HG03442 (cell line): ENCODE measurements around the gene KPTN.

Experiments used
- ATAC-seq: cut with Tn5 transposase; IDR thresholded peaks from one replicate; pipeline ENCODE4 v1.9.1; 2021; ENCODE audit warnings: mild to moderate bottlenecking, moderate library complexity; ENCODE audit not compliant: unreplicated experiment

KPTN gene

DNA sequence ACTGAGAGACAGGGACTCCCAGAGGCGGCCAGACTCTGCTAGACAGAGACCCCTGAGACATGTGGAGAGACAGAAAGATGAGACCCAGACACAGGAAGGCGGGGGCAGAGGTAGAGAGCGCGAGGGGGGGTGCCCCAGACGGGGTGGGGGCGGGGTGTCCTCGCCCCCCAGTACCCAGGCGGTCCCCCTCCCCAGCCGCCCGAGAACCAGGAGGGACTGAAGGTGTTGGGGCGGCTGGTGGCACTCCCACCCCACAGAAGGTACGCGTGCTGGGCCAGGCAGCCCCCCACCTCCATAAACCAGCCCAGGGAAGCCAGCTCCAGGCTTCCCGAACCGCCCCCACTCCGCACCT lies 12.7 kb downstream of the KPTN start:
- no peak for ATAC-seq

DNA sequence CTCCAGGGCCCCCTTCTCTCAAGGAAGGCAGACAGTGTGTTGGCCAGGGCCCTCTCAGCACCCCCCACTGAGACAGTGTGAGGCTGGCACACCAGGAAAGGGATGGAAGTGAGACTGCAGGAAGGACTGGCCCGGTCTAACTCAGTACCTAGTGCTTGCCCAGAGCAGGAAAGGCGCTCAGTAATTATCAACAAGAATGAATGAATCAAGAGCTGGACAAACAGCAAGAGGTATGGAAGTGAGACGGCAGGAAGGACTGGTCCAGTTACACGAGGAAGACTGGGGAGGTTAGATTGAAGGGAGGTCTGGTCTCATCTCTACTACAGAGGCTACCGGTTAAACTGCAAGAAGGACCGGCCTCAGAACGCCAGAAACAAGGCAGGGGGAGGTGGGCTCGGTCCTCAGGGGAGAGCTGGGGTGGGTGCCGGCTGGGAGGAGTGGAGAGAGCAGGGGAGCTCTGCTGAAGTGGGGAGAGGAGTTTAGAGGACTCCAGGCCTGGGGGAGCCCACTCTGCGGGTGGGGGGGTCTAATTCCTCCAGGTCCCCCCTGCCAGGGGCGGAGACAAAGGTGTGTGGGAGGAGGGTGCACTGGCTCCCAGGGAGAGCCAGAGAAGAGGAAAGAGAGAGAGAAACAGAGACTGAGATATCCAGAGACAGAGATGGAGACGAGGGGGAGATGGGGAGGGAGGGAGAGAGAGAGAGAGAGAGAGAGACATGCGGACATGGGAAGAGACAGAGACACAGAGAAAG lies 13.4 kb downstream of the KPTN start:
- ATAC-seq = no peak

DNA sequence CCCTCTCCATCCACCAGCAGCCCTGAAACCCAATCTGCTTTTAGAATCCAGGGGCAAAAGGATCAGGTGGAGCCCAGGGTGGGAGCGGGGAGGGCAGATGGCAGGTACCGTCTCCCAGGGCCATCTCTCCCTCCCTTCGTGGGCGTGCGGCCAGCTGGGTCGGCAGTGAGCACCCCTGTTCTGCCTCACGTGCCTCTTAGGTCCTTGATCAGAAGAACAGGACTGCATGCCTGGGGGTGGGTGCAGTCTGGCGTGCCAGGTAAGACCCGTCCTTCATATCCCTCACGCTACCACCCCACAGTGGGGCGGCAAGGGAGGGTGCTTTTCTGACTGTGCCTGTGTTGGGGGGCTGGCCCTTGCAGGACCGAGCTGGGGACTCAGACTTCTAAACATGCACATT lies 14.3 kb downstream of the KPTN start:
- no peak for ATAC-seq

DNA sequence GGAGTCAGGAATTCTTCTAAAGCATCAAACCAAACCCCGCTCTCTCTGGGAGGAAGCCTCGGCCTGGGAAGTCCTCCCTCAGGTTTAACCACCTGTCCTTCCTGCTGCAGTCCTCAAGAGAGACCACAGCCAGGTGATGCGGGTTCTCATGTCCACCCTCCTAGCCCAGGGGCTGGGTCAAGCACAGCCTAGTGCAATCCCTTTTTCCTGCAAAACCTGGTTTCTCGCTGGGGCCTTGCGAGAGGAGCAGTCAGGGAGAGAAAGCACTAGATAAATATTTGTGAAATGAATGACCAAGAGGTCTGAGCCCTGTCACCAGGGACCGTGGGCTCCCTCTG lies 14.7 kb downstream of the KPTN start:
- ATAC-seq = no peak

DNA sequence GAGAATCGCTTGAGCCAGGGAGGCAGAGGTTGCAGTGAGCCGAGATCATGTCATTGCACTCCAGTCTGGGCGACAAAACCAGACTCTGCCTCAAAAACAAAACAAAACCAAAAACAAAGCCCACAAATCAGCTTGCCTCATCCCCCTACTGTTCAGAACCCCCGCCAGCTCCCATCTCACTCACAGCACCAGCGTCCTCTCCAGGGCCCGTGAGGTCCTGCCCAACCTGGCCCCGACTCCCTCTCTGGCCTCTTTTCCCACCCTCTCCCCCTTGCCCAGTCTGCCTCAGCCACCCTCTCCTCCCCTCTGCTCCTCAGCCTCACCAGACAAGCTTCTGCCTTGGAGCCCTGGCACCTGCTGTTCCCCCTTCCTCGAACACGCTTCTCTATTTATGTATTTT lies 16.1 kb downstream of the KPTN start:
- ATAC-seq = no peak

DNA sequence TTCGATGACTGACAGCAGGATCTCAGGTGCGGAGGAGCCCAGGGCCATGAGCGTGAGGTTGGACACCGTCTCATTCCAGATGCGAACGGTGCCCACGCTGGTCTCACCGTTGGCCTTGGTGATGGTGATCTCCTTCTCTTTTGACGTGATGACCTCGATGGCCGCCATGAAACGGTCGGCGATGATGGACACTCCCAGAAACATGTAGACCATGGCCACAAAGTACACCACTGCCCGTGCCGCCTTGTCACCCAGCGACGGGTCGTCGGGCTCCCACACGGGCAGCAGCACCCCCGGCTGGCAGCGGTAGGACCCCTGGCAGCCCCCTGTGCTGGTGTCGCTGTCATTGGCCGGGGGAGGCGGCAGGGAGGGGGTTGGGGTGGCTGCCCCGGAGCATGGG lies 18.1 kb downstream of the KPTN start:
- no peak for ATAC-seq

DNA sequence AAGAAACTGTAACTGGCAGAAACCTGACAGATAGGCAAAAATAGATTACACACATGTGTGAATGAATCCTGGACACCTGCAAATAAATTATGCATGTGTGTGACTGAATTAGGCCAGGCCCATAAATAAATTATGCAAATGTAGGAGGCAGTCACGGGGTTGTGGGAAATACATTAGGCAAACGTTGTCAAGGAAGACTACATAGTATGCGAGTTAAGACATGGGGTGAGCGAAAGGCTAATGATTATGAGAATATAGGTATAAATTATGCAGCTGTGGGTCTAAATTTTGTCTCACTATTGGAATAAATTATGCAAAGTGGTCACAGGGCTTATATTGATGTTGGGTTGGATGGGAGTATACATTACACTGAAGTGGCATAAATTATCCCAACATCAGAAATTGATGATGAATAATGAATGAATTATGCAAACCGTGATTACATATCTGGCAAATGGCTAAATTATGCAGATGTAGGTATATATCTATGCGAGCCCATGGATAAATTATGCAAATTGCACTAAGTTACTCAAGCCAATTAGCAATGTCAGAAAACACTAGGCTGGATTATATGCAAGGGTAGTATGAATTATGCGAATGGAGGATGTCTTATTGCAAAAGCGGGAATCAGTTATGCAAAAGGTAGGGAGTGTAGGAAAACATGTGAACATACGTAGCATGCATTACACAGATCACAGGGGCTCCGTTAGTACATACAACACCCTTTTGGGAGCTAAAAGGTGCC lies 19.2 kb downstream of the KPTN start:
- no peak for ATAC-seq

DNA sequence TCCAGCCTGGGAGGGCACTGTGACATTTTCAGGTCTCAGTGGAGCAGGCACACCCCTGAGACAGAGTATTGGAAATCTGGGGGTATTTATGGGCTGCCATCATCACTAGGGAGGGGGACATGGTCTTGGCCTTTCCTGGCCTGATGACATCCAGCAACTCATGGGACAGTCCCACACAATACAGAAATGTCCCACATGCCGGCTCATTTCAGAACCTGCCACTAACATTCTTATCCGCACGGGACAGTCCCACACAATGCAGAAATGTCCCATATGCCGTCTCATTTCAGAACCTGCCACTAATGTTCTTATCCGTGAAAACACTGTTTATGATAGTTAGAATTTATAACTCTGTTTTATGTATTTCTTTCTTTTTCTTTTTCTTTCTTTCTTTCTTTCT lies 22.1 kb downstream of the KPTN start:
- no peak for ATAC-seq

DNA sequence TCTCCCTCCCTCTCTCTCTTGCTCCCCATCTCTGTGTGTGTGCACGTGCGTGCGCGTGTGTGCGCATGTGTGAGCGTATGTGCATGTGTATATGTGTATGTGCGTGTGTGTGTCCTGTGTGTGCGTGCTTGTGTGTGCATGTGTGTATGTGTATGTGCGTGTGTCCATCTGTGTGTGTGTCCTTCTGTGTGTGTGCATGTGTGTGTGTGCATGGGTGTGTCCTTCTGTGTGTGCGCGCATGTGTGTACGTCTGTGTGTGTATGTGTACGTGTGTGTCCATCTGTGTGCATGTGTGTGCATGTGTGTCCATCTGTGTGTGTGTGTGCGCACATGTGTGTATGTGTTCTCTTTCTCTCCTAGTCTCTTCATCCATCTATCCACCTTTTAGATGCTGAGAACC lies 24.5 kb downstream of the KPTN start:
- ATAC-seq = no peak

DNA sequence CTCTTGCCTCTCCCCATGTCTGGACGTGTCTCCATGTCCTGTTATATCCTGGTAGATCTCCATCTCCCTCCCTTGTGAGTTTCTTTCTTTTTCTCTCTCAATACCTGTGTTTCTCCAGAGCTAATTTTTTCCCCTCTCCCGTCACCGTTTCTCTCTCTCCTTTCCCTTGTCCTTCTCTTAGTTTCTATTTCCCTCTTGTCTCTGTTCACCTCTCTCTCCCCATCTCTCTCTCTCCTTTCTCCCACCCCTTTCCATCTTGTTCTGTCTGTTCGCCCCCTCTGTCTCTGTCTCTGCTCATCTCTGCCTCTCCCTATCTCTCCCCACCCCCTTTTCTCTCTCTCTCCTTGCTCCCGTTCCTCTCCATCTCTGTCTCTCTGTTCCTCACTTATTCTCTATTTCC lies 25.3 kb downstream of the KPTN start:
- no peak for ATAC-seq

DNA sequence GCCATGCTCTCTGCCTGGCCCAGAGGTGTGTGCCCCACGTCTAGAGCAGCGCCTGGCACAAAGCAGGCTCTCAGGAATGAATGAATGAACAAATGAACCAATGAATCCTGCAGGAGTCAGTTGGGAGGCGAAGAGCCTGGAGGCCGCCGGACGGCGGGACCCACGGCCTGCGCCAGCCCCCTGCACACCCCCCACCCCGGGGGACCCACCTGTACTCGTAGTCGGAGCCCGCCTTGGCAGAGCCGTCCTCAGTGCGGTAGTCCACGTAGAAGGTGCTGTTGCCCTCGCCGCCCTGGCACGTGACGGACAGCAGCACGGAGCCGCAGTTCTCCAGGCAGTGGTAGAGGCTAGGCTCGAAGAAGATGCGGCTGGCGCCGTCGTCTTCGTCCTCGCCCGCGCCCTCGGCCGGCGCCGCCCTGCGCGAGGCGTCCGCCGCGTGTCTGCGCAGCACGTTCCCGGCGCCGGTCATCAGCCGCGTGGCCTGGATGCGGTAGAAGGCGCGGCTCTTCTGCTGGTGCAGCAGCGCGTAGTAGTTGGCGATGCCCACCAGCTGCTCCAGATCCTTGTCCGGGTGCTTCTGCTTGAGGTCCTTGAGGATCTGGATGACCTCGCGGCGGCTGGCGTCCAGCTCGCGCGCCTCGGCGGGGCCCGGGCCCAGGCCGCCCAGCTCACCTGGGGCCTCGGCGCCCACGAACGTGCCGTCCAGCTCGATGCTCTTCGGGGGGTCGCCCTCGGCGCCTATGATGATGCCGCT lies 27.1 kb downstream of the KPTN start:
- ATAC-seq = no peak

DNA sequence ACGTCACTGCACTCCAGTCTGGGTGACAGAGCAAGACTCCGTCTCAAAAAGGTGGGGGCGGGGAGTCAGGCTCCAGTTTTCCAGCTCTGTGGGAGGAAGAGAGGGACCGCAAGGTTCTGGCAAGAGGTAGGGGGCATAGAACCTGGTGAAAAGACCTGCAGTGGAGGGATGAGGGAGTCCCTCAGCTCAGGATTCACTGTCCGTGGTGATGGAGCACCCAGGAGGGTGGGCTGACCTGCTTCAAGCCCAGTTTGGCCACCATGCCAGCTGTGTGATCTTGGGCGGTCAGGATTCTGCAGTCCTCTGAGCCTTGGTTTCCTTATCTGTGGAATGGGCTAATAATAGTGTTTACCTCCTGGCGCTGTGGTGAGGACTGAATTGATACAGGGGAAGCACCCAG lies 33.5 kb downstream of the KPTN start:
- no peak for ATAC-seq

DNA sequence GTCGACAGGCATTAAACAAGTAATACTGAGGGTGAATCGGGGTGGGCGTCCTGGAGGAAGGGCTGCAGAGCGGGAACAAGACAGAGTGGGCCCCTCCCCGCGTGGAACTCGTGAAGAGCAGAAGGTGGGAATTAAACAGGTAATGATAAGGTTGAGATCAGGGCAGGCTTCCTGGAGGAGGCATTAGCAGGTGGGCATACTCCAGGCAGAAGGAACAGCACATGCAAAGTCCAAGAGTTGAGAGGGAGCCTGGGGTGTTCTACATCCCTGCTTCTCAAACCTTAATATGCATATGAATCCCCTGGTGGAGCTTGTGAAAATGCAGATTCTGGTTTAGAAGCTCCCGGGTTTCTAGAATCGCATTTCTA lies 35.7 kb downstream of the KPTN start:
- no peak for ATAC-seq

DNA sequence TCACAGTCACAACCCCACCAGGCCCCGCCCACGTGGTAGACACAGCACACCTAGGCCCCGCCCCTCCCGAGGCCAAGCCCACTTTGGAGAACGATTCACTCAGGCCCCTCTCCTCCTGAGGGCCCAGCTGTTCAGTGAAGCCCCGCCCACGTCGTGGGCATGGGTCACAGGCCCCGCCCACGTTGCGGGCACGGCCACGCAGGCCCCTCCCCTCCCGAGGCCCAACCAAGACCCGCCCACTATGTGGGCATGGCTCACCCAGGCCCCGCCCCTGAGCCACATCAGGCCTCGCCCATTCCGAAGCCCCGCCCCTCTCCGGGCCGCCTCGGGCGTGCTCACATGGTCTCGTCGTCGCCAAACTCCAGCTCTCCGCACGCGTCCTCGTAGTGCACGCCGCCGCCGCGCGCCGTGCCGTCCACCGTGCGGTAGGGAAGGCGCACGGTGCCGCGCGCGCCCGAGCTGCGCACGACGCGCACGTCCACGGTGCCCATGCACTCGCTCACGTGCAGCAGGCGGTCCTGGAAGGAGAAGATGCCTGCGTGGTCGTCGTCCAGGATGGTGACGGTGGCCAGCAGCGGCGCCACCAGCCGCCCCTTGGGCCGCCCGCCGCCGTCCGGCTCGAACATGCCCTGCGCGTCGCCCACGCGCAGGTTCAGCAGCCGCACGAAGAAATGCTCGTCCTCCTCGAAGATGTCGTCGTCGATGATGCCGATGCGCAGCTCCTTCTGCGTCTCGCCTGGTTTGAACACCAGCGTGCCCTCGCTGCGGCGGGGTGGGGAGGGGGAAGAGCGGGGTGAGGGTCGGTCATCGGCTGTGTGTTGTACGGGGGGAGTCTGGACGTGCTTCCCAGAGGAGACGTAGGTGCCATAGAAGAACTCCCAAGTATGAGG lies 36.3 kb downstream of the KPTN start:
- no peak for ATAC-seq

DNA sequence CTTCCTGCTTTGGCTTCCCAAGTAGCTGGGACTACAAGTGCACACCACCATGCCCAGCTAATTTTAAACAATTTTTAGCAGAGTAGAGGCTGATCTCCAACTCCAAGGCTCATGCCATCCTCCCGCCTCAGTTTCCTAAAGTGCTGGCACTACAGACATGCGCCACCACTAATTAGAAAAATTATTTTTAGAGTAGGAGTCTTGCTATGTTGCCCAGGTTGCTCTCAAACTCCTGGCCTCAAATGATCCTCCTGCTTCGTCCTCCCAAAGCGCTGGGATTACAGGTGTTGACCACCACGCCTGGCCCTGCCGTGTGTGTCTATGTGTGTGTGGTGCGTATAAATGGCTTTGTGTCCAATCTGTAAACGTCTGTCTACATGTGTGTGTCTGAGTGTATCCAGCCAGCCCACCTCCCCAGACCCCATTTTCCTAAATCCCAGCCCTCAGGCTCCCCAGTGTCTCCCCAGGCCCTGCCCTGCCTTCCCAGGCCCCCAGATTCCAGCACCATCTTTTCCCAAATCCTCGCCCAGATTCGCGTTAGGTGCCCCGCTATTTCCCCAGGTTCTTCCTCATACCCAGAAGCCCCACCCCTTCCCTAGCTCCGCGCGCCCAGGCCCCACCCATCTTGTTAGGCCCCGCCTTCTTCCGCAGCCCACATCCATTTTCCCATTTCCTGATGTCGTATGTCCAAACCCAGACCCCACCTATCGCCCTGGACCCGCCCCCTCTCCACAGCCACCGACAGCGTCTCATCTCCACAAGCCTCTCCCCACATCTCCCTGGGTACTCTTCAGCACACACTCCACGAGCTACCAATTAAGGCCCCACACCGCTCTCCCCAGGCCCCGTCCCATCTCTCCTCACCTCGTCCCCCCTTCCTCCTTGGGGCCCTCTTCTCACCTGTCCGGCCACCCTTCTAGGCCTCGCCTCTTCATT lies 37.2 kb downstream of the KPTN start:
- no peak for ATAC-seq

DNA sequence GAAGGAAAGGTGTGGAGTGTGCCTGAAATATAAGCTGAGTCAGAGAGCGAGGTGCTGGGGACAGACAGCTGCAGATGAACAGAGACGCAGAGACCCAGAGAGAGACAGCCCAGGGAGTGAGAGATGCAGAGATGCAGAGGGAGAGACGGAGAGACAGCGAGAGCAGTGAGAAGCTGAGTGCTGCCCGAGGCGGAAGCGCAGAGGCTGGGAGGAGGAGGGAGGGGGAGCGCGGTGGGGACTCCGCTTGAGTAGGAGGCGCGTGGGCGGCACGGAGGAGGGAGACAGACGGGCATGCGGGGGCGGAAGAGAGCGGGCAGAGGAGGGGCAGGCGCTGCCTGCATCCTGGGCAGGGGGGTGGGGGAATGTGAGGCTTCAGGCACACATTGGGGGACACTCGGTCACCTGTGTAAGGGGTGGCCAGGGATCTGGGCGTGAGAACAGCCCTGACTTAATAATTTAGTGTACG lies 38.0 kb downstream of the KPTN start:
- ATAC-seq = no peak

DNA sequence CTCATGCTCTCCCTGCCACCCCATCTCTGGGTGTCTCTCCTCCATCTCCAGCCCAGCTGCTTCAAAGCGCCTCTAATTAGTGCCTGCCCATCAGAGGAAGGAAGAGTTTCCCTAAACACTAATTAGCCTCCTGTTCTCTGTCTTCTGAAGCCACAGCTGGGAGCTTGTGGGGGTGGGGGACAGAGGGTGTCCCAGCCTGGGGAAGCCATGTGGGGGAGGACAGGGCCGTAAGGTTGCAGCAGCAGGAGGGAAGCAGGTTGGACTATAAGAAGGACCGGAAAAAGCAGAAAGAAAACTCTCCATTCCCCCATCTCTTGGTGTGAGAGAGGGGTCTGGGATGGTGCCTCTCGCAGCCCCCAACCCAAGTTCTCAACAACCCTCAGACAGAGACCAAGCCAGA lies 38.5 kb downstream of the KPTN start:
- ATAC-seq = no peak

DNA sequence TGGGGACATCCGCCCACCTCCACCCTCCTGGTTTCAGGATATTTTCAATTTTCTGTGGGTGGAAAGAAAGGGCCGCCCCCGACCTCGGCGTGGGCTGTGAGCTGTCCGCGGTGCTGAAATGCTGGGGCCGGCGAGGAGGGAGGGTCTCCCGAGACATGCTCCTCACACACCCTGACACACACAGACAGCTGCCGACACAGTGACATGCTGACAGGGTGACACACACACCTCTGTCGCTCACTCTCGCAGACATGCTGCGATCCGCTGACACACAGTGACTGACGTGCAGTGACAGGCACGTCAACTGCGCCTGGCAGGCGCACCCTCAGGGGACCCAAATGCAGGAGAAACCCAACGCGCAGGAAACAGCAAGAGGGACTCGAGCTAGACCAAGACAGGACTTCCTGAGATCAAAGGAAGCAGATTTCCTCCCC lies 39.6 kb downstream of the KPTN start:
- ATAC-seq = no peak

DNA sequence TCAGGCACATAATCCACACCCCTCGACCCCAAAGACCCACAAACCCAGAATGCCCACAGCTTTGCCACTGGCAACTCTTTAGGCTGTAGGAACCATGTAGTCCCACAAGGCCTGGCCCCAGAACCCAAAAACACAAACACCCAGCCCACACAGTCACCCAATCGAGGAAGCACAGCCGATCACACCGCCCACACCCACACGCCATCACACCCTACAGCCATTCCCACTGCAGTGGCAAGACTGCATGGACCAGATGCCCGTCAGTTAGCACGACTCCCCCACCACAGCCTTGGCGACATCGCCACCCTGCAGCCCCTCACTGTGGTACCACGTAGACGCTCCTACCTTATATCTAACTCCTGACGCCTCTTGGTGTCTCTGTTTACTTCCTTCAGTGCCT lies 40.7 kb downstream of the KPTN start:
- no peak for ATAC-seq

DNA sequence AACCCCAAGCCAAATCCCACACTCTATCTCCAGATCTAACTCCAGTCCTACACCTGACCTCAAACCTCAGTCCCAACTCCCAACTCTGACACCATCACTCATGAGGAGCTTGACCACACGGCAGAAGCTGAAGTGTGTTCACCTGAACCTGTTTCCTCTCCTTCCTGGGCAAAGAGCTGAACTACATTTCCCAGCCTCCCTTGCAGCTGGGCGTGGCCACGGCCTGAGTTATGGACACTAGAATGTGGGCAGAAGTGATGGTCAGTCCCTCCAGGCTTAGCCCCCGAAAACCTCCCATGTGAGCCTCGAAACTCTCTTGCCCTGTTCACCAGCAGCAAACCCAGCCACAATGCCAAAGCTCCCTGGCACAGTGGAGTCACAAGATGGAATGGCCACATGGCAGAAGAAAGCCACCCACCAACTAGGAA lies 45.2 kb downstream of the KPTN start:
- no peak for ATAC-seq
